GM19043 (cell line): ENCODE data around the gene MORC1.
"Not testable (repeated sequence)": the region's sequence is repeated elsewhere in the genome, so short reads cannot be mapped to it uniquely, and the experiment has no call there.

Source experiments
- ATAC-seq: cut with Tn5 transposase; IDR thresholded peaks from one replicate; pipeline ENCODE4 v1.9.1; 2021; ENCODE audit warnings: low read depth; ENCODE audit not compliant: unreplicated experiment

MORC1 gene, protein sequence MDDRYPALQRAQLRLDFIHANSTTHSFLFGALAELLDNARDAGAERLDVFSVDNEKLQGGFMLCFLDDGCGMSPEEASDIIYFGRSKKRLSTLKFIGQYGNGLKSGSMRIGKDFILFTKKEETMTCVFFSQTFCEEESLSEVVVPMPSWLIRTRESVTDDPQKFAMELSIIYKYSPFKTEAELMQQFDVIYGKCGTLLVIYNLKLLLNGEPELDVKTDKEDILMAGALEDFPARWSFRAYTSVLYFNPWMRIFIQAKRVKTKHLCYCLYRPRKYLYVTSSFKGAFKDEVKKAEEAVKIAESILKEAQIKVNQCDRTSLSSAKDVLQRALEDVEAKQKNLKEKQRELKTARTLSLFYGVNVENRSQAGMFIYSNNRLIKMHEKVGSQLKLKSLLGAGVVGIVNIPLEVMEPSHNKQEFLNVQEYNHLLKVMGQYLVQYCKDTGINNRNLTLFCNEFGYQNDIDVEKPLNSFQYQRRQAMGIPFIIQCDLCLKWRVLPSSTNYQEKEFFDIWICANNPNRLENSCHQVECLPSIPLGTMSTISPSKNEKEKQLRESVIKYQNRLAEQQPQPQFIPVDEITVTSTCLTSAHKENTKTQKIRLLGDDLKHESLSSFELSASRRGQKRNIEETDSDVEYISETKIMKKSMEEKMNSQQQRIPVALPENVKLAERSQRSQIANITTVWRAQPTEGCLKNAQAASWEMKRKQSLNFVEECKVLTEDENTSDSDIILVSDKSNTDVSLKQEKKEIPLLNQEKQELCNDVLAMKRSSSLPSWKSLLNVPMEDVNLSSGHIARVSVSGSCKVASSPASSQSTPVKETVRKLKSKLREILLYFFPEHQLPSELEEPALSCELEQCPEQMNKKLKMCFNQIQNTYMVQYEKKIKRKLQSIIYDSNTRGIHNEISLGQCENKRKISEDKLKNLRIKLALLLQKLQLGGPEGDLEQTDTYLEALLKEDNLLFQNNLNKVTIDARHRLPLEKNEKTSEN

DNA sequence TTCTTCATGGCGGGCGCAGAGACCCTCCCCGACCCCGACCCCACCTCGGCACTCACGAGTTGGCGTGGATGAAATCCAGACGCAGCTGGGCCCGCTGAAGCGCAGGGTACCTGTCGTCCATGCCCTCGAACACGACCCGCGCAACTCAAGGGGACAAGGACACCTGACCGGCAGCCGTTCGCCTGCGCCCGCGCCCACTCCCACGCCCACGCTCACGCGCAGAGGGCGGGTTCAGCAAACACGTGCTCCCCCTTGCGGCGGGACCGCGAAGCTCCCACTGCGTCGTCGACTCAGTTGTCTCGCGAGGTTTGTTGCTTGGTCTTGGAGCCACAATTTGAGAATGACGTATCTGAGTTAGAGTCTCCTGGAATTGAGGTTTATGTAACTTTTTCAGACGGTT is at the start of gene MORC1:
MORC1 (minus strand) TSS at position 196 of the 400 bp plus-strand sequence; CDS start at position 121, 75 bp downstream.
- ATAC-seq: no peak

DNA sequence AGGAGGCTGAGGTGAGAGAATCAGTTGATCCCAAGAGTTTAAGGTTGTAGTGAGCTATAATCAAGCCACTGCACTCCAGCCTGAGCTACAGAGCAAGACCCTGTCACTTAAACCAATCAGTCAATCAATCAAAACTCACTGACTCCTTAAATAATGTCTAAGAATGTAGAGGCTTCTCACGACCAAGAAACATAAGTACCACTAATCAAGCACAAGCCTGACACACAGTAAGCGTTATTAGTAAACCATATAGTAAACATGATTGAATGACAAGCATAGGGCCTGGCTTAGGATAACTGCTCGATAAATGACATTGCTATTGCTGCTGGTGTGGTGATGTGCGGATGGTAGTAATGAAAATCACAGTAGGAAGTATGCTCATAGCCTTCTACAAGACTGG is 48.0 kb upstream of the MORC1 start:
- no peak for ATAC-seq

- no peak for ATAC-seq
Observed at GRCh38 chr3:109161487-109162123, 43.7 kb upstream of the MORC1 start.

GRCh38 chr3:109155828-109156227 is 37.9 kb upstream of the MORC1 start:
- ATAC-seq: no peak

DNA sequence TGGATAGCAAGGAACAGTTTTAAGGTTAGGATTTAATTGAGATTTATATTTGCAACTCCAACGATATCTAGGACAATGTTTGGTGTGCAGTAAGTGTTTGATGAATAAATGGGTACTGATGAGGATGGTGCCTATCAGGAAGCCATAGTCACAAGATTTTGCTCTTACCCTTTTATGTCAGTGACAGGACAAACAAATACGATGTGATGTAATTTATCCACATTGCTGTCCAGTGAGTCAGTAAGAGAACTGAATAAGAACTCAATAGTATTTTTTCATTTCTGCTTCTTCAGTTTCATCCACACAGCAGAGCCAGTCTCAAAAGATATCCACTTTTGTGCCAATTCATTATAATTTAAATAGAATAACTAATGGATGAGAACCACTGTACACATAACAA is 37.0 kb upstream of the MORC1 start:
- no peak for ATAC-seq

DNA sequence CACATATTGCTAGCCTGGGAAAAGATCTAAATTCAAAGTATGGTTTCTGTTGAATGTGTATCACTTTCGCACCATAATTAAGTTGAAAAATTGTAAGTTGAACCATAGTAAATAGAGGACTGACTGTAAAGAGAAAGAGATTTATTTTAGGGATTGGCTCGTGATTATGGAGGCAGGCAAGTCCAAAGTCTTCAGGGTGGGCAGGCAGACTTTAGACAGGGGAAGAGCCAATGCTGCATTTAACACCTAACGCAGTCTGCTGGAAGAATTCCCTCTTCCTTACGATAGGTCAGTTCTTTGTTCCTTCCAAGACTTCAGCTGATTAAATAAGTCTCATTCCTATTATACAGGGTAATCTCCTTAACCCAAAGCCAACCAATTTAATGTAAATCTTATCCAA is 34.4 kb upstream of the MORC1 start:
- no peak for ATAC-seq

DNA sequence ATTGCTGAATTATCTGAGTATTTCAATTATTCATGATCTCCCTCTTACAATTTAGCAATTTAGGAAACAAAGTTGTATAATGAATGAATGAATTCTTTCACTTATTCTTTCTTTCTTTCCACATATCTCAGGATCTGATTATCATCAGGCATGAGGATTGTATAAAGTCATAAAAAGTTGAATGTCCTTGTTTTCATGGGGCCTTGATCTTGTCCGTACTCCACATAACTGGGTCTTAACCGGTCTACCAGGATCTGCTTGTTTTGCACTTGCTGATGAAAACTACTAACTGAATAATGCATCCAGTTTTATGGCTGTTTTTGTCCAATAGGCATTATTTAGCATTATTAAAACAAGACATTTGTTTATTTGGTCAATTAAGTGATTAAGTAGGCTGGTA is 31.1 kb upstream of the MORC1 start:
- no peak for ATAC-seq

DNA sequence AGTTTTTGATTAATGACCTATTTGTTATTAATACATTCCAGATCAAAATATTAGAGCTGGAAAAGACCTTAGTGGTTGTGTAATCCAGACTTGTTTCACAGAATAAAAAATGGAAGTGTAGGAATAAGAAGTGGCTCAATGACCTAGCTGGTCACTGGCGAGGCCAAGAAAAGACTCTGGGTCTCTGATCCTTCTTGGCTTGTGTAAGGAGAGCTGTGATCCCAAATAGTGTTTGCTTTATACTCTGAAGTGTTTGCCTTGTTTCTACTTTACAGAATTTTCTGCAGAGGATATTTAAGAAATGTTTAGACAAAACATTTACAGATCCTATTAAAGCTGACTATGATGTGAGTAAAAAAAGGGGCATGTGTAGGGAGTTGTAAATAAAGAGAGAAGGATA is 25.7 kb upstream of the MORC1 start:
- ATAC-seq: no peak

DNA sequence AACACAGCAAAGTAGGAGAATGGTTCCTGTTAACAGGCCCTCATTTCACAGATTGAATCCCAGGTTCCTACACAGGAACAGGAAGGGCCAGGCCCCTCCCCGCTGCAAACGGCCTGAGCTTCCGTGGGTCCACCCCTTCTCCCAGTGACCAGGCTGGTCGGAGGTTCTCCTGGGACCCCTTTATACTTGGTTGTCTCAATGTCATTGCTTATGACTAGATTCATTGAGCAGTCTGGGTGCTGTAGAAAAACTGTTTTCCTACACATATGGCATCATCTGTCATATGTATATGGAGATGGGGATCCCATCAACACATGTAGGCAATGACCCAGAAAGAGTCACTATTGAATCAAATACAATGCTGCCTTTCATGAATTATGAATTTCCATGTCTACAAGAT is 22.4 kb upstream of the MORC1 start:
- no peak for ATAC-seq

GRCh38 chr3:109137761-109138160 is 19.8 kb upstream of the MORC1 start:
- ATAC-seq: no peak

GRCh38 chr3:109136523-109136922 is 18.6 kb upstream of the MORC1 start, which contains the start of gene C3orf85:
Gene C3orf85 (plus strand): TSS chr3:109136719. CDS start chr3:109136848, 129 bp downstream.
- ATAC-seq: no peak

DNA sequence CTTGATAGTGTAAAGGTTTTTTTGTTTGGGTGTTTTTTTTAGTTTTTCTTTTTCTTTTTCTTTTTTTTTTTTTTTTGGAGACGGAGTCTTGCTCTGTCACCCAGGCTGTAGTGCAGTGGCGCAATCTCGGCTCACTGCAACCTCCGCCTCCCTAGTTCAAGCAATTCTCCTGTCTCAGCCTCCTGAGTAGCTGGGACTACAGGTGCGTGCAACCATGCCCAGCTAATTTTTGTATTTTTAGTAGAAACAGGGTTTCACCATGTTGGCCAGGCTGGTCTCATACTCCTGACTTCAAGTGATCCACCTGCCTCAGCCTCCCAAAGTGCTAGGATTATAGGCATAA is 15.5 kb upstream of the MORC1 start:
- ATAC-seq: not testable (repeated sequence)

GRCh38 chr3:109132801-109133473 is 15.0 kb upstream of the MORC1 start:
- ATAC-seq: no peak

DNA sequence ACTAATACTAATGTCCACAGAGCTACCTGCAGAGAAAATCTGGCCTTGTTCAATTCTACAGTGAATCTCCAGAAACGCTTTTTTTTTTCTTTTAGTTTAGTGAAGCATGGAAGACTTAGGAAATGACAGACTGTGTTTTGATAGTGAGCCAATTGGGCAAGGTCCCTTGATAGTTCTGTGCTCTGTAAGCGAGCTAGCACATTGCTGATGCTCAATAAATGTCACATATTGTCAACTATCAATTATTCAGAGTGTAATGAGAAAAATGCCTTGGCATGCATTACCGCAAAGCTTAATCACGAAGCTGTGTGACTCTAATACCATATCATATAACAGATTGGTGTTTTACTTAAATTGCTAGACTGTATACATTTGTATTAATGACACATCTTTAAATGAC is 13.3 kb upstream of the MORC1 start:
- no peak for ATAC-seq

DNA sequence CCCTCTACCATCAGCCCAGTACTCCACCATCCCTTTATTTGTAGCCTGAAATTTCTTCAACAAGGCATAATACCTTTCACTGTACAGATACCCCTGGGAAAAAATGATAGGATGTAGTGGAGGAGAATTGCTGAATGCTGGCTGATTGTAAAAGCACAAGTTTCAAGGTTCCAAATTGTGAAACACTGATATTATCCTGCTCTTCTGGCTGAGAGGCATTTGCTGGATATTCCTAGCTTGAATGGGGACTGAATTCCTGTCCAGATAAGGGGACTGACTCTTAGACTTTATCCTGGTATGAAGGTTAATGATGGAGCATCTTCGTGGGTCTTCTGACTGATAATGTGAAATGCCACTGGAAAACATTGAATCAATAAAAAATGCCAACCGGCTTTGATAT is 9.6 kb upstream of the MORC1 start:
- ATAC-seq: no peak

- ATAC-seq: no peak
Observed at GRCh38 chr3:109125902-109126301, 8.0 kb upstream of the MORC1 start.

DNA sequence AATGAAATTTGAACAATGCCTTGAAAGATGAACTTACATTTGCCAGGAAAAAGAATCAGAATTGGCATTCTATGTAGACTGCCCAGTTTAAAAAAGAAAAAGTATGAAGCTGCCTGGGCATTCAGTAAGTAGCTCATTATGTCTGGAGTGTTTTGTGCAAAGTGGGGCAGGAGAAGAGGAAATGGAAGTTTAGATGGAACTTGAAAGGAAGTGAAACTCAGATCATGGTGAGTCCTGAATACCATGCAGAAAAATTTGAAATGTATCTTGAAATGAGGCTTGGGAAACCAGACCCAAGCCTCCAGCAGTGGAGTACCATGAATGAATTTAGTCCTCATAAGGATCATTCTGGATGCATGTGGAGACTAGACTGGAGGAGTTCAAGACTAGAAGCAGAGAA is 4.8 kb upstream of the MORC1 start:
- ATAC-seq: no peak

GRCh38 chr3:109118584-109118983 is 650 bp upstream of the MORC1 start:
- no peak for ATAC-seq

DNA sequence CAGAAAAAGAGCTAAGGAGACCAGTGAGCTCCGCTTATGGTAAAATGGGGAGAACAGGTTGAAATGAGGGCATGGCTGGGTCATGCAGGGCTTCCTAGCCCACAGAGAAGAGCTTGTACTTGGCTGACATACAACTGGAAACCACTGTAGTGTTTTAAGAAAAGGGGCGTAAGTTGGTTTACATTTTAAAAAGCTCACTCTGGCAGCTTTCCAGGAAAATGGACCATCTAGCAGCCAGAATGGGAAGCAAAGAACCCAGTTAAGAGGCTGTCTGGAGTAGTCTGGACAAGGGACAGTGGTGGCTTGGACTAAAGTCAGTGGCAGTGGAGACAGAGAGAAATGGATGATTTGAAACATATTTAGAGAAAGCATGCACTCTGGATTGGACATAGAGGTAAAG is 1.9 kb downstream of the MORC1 start:
- ATAC-seq: no peak

- ATAC-seq: no peak
Observed at GRCh38 chr3:109115451-109115850, 2.5 kb downstream of the MORC1 start.
